ENCODE measurements around the gene AMOT.

DNA sequence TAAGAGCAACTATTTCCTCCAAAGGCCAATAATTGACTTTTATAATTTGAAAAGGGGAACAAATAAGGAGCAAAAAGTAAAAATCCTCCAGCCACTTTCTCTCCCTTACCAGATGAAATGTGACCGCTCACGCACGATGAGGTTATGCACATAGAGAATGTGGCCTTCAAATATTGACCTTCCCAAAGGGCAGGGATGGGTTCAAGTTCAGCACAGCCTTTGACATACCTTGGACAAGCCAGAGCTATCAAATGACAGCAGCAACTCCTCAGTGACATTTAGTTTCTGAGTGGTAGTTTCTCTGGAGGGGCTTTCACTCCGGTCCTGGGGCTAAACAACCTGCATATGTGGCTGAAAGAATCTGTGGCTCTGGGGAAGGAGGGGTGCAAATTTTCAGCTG, 50.7 kb downstream of the AMOT start:
- TF ChIP-seq, protein P1, sequence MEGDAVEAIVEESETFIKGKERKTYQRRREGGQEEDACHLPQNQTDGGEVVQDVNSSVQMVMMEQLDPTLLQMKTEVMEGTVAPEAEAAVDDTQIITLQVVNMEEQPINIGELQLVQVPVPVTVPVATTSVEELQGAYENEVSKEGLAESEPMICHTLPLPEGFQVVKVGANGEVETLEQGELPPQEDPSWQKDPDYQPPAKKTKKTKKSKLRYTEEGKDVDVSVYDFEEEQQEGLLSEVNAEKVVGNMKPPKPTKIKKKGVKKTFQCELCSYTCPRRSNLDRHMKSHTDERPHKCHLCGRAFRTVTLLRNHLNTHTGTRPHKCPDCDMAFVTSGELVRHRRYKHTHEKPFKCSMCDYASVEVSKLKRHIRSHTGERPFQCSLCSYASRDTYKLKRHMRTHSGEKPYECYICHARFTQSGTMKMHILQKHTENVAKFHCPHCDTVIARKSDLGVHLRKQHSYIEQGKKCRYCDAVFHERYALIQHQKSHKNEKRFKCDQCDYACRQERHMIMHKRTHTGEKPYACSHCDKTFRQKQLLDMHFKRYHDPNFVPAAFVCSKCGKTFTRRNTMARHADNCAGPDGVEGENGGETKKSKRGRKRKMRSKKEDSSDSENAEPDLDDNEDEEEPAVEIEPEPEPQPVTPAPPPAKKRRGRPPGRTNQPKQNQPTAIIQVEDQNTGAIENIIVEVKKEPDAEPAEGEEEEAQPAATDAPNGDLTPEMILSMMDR (IDR thresholded peaks at IDR 0.05): no peak
- no peak for TF ChIP-seq EP300 (IDR thresholded peaks at IDR 0.05)
- no peak for TF ChIP-seq POLR2A (IDR thresholded peaks at IDR 0.05)

All from suprapubic skin (tissue), 3 donors.